Uterine smooth muscle cell (primary cell): Measurements from ENCODE around the gene GREM1. TPM values are rescaled to one million over a fixed set of nuclear protein-coding genes. Genes with fewer than 3 reads are reported as not detected.

Experiments
- total RNA-seq: library from RNA; depleted of rRNA; stranded (reverse); fragments of >200 nt; gene quantifications from 2 replicates; pipeline ENCODE4 v1.2.3, GENCODE V29; 2014

The GREM1 gene
- 94.3 and 684 TPM in 2 replicates for total RNA-seq

DNA sequence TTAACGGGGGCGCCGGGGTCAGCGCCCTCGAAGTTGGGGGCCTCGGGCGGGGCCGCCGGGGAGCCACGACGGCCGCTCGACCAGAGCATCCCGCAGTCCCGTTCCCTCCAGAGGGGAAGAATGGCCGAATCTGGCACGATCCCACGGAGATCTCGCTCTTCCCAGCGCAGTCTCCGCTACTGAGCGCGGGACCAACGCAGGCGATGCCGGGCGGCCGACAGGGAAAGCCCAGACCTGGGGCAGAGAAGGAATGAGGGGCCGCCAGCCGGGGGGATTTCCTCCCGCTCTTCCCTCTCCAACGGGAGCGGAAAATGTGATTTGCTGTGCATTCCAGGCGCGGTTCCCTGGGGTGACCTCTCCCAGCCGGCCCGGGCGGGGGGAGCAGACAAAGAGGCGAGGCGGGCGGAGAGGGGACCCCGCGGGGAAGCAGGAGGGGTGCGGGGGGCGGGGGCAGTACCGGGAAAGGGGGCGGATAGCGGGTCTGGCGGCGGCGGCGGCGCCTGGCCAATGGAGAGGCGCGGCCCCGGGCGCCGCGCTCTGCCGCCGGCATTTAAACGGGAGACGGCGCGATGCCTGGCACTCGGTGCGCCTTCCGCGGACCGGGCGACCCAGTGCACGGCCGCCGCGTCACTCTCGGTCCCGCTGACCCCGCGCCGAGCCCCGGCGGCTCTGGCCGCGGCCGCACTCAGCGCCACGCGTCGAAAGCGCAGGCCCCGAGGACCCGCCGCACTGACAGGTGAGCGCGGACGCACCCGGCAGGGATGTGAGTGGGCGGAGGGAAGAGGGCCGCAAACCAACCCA, at the start of gene GREM1:
GREM1 (plus strand) TSS at position 579 of the 801 bp plus-strand sequence. CDS start 12,687 bp downstream, outside the sequence.

Other genes with a start within 250 kb of the GREM1 start
- gene GOLGA8N, start 124.5 kb upstream of the GREM1 start, total RNA-seq = 3.0 and 11.4 TPM in 2 replicates
- gene ARHGAP11A, start 102.5 kb upstream of the GREM1 start, total RNA-seq = 16.9 and 50.8 TPM in 2 replicates
- 3.2 and 14.7 TPM in 2 replicates for gene SCG5, start 76.3 kb upstream of the GREM1 start, total RNA-seq